HG02973 (cell line): ENCODE data around the gene SYTL3.
"Not testable (repeated sequence)": the region's sequence is repeated elsewhere in the genome, so short reads cannot be mapped to it uniquely, and the experiment has no call there.

Experiments used
- ATAC-seq: cut with Tn5 transposase; IDR thresholded peaks from one replicate; pipeline ENCODE4 v1.9.1; 2021; ENCODE audit warnings: moderate library complexity; ENCODE audit not compliant: unreplicated experiment

SYTL3 gene

GRCh38 chr6:158661156-158661685, 11.4 kb downstream of the SYTL3 start:
- ATAC-seq = no peak

GRCh38 chr6:158662607-158662953, 12.7 kb downstream of the SYTL3 start:
- no peak for ATAC-seq

GRCh38 chr6:158662954-158663624, 13.2 kb downstream of the SYTL3 start:
- no peak for ATAC-seq

- no peak for ATAC-seq
These were observed 13.8 kb downstream of the SYTL3 start for GRCh38 chr6:158663625-158664165.

GRCh38 chr6:158665332-158665731, 15.5 kb downstream of the SYTL3 start:
- ATAC-seq = no peak

- no peak for ATAC-seq
These were observed 16.9 kb downstream of the SYTL3 start for GRCh38 chr6:158666628-158667359.

GRCh38 chr6:158667360-158667981, 17.6 kb downstream of the SYTL3 start:
- no peak for ATAC-seq

- ATAC-seq = no peak
These were observed 18.9 kb downstream of the SYTL3 start for GRCh38 chr6:158668707-158669103.

- no peak for ATAC-seq
These were observed 19.5 kb downstream of the SYTL3 start for GRCh38 chr6:158669145-158670035.

- ATAC-seq = not testable (repeated sequence)
These were observed 22.3 kb downstream of the SYTL3 start for GRCh38 chr6:158672119-158672518.

- no peak for ATAC-seq
These were observed 22.9 kb downstream of the SYTL3 start for GRCh38 chr6:158672726-158673125.

GRCh38 chr6:158674342-158675131, 24.7 kb downstream of the SYTL3 start:
- no peak for ATAC-seq

- not testable (repeated sequence) for ATAC-seq
These were observed 27.2 kb downstream of the SYTL3 start for GRCh38 chr6:158677094-158677493.

GRCh38 chr6:158677906-158678578, 28.2 kb downstream of the SYTL3 start:
- ATAC-seq = no peak

- ATAC-seq = no peak
These were observed 30.2 kb downstream of the SYTL3 start for GRCh38 chr6:158680015-158680414.

- ATAC-seq = no peak
These were observed 30.6 kb downstream of the SYTL3 start for GRCh38 chr6:158680481-158680880.

GRCh38 chr6:158684311-158684710, 34.5 kb downstream of the SYTL3 start:
- no peak for ATAC-seq

- ATAC-seq = no peak
These were observed 35.0 kb downstream of the SYTL3 start for GRCh38 chr6:158684745-158685324.

GRCh38 chr6:158686311-158686710, 36.5 kb downstream of the SYTL3 start:
- ATAC-seq = no peak
